HG03039 (cell line): Measurements from ENCODE around the gene SHISA7.

Source experiments
- ATAC-seq: cut with Tn5 transposase; IDR thresholded peaks from one replicate; pipeline ENCODE4 v1.9.1; 2021; ENCODE audit warnings: mild to moderate bottlenecking, moderate library complexity; ENCODE audit not compliant: unreplicated experiment

Gene SHISA7

GRCh38 chr19:55464039-55464661 is 21.1 kb upstream of the SHISA7 start:
- ATAC-seq: no peak

DNA sequence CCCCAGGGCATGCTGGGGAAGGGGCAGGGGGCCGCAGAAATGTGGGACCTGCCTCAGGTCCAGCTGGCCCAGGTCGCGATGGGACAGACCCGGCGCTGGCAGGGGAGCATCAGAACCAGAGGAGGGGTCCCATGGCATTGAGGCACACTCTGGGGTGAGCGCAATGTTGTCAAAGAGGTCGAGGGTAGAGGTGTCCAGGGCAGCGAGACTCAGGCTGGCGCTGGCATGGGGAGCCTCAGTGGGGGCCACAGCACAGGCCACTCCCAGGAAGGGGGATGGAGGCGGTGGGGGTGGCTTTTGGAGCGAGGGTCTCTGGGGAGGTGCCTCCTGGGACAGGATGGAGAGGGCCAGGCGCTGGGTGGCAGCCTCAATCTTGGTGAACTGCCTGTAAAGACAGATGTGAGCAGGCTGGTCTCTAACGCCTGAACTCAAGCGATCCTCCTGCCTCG is 20.5 kb upstream of the SHISA7 start:
- no peak for ATAC-seq

DNA sequence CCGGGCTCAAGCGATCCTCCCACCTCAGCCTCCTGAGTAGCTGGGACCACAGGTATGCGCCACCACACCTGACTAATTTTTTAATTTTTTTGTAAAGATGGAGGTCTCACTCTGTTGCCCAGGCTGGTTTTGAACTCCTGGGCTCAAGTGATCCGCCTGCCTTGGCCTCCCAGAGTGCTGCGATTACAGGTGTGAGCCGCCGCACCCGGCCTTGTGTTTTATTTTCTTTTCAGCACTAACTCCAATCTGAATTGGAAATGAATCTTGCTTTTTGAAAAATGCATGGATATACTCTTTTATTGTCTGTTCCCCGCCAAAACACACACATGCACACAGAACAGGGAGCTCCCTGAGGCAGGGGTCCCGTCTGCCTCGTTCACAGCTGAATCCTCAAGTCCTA is 19.6 kb upstream of the SHISA7 start:
- ATAC-seq: no peak

GRCh38 chr19:55461974-55462626 is 19.0 kb upstream of the SHISA7 start:
- ATAC-seq: no peak

GRCh38 chr19:55461259-55461973 is 18.3 kb upstream of the SHISA7 start, which contains the start of gene ISOC2:
Gene ISOC2 (minus strand): TSS chr19:55461642. CDS start chr19:55456486, 5,156 bp downstream.
- ATAC-seq: peak; percentile 89

GRCh38 chr19:55460670-55461258 is 17.7 kb upstream of the SHISA7 start:
- ATAC-seq: no peak

DNA sequence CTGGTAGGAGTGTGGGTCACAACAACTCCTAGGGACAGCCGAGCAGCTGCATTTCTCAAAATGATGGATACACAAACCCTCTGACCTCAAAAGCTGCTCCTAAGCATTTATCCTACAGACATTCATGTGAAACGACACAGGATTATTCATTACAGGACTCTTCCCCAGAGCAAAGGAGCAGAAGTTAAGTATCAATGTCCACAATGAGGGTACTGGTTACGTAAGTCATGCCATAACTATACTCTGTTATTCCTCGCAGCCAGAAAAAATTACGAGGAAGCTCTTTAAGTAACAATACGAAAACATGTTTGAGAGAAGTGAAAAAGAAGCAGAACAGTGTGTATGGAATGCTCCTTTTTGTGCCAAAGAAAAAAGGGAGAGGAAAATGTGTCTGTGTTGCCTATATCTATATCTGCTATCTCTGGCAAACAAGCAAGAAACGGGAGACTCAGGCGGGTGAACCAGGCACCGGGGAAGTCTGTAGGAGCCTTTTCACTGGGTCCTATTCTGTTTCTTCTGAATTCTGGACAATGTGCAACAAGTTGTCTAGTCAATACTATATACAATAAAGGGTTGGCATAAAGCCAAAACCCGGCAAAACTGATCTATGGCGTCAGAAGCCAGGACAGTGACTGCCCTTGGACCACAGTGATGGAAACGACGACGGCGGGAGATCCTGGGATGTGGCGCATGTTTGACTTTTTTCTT is 17.0 kb upstream of the SHISA7 start:
- ATAC-seq: no peak

GRCh38 chr19:55459551-55459949 is 16.4 kb upstream of the SHISA7 start:
- no peak for ATAC-seq

DNA sequence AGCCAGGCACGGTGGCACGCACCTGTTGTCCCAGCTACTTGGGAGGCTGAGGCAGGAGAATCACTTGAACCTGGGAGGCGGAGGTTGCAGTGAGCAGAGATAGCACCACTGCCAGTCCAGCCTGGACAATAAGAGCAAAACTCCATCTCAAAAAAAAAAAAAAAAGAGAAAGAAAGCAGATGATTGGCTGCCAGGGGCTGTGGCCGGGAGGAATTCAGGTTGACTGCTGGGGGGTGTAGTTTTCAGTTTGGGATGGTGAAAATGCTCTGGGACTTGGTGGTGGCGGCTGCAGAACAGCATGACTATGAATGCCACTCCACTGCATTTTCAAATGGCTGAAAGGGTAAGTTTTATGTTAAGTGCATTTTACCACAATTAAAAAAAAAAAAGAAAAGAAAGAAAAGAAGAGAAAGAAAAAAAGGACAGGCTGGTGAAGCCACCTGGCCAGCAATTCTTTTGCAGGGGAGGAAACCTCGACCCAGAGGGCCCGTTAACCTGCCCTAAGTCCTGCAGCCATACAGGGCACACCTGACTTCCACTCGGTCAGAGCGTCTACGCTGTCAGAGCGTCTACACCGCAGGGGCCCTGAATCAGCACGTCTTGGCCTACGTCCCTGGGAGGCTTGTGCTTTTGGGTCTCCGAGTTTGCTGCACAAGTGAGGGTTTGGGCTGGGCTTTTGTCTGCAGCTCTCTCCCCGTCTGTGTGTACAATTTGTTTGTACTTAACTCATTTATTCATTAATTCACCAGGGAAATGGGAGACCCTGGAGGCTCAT is 14.8 kb upstream of the SHISA7 start:
- no peak for ATAC-seq

- no peak for ATAC-seq
Observed at GRCh38 chr19:55456347-55456746, 13.2 kb upstream of the SHISA7 start.

- no peak for ATAC-seq
Observed at GRCh38 chr19:55455576-55456235, 12.6 kb upstream of the SHISA7 start.

- ATAC-seq: no peak
Observed at GRCh38 chr19:55454787-55455243, 11.7 kb upstream of the SHISA7 start.

GRCh38 chr19:55453511-55454260 is 10.6 kb upstream of the SHISA7 start:
- no peak for ATAC-seq

DNA sequence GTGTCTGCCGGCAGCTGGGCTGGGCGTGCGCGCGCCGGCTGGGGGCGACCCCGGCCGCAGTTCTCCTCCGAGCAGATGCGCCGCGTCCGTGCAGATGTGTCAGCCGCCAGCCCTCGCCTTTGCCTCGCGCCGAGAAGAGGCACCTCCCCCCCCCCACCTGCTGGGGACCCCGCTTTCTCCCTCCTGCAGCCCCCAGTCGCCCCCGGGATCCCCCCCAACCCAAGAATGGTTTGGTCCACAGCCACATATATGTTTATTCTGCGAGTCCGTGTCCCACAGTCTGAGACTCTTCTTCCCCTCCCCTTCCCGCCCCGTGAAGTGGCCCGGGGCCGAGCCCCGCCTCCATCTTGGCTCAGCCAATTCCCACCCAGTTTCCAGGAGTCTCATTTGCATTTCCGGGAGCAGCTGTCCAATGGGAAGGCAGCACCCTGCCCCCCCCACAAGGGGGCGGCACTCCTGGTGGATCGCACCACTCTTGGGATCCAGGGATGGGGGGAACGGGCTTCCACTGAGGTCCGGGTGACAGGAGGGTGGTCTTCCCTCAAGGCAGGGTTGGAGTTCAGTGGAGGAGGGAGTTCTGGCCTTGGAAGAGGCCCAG is 9.7 kb upstream of the SHISA7 start:
- no peak for ATAC-seq

DNA sequence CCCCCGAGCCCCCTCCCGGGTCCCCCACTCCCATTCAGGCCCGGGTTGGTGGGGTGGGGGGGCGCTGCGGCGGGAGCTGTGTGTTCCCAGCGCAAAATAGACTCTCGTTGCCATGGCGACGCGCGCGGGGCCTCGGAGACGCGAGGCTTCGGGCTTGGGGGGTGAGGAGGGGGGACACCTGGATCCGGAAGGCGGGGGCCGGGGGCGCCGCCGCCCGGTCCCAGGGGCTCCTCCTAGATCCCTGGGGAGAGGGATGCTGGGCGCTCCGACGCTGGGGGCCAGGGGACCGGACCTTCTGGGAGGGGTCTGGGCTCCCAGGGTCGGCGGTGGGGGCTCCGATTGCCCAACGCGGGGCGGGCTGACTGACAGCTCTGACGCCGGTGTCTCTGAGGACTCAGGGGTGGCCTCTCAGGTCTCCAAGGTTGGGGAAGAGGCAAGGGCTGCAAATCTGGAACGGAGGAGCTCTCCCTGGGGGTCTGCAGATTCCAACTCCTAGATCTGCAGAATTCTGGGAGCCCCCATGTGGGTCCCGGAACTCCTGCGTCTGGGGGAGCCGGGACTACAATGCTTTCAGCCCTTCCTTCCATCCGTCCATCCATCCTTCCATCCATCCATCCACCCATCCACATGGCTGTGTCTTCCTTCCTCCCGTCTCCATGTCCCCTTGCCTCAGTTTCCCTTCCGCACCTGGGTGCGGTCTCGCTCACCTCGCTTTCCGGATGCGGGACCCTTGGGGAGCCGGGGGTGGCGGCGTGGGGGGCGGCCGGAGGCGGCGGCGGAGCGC is 9.1 kb upstream of the SHISA7 start:
- ATAC-seq: no peak

DNA sequence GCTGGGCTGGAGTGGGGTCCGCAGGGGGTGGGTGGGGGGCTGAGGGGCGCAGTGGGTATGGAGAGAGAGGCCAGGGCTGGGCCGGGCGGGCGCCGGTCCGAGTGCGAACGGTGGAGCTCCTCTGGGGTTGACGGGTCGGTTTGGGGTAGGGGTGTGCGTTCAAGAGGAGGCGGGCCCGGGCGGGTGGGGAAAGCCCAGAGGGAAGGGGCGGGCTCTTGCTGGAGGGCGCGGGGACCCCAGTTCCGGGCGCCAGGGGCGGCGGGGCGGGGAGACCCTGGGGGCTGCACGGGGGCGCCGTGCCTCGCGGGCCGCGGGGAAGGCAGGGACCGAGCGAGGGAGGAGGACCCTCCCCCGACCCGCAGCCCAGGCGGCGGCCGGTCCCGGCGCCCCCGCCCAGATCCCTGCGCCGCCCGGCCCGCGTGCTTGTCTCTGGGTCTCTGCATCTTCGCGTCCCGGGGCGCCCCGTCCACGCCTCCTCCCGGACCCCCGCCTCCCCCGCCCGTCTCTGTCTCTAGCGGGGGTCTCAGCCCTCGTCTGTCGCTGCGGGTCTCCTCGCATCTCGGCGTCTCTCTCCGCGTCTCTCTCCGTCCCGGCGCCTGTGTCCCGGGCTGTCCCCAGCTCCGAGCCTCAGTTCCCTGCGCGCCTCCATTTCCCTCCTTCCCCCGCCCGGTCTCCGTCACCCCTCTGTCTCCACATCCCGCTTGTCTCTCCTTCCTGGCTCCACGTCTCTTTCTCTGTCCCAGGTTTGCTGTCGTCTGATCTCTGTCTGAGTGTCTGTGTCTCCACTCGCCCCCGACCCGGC is 8.3 kb upstream of the SHISA7 start:
- no peak for ATAC-seq

DNA sequence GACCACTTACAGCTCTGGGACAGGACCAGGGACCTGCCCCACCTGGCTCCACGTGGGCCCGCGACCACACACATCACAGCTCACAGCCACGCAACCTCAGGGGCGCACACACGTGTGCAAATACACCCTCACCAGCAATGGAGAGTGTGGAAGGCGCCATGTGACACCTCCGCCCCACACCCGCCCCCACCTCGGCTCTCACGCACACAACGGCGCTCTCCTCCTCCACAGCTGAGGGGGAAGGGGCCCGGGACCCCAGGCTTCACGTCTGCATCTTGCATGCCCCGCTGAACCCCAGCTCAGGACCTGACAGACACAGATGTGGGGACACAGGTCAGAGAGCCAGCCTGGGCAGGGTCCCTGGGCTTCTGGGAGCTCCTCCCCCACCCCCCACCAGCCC is 6.4 kb upstream of the SHISA7 start:
- no peak for ATAC-seq
